Cardiac muscle cell (in vitro differentiated cells and primary cell): ENCODE results near the gene ALKBH1. TPM values are rescaled to one million over a fixed set of nuclear protein-coding genes. Genes with fewer than 3 reads are reported as not detected.

Experiments used
- DNase-seq, 2 donors: peaks; one replicate each; pipeline versions ENCODE4 v3.0.0 to v3.0.0-alpha.2; 2010 to 2017; ENCODE audit warnings: low read depth in 1 of 2, low spot score in 1 of 2
- H3K27ac ChIP-seq: fragments of 200-600 bp; sonication (generic); 2 replicates; pipeline ENCODE4 v1.5.1; 2016
- H3K27me3 ChIP-seq: fragments of 200-600 bp; sonication (generic); 2 replicates; pipeline ENCODE4 v1.6.0; 2016; ENCODE audit warnings: control low read depth
- H3K36me3 ChIP-seq: fragments of 200-600 bp; sonication (generic); 2 replicates; pipeline ENCODE4 v1.5.1; 2016; ENCODE audit warnings: control low read depth
- H3K4me1 ChIP-seq: fragments of 200-600 bp; sonication (generic); 2 replicates; pipeline ENCODE4 v1.8.1; 2017; ENCODE audit warnings: low read depth, mild to moderate bottlenecking, mixed run types
- H3K4me3 ChIP-seq: fragments of 200-600 bp; sonication (generic); 2 replicates; pipeline ENCODE4 v1.5.1; 2016; ENCODE audit warnings: mild to moderate bottlenecking
- H3K9me3 ChIP-seq: fragments of 200-600 bp; sonication (generic); 2 replicates; pipeline ENCODE4 v1.5.1; 2017; ENCODE audit warnings: low read depth, mild to moderate bottlenecking, control low read depth
- polyA plus RNA-seq: library from polyadenylated mRNA; unstranded; fragments of >200 nt; fragmentation: Nextera tagmentation; extraction: Ambion mirVana; gene quantifications from 2 replicates; pipeline ENCODE4 v1.2.1, GENCODE V29; 2016
- total RNA-seq: library from RNA; depleted of rRNA; stranded (reverse); fragments of >200 nt; gene quantifications from 2 replicates; pipeline ENCODE4 v1.2.3, GENCODE V29; 2016
- TF ChIP-seq, protein P1 (sequence below): IDR thresholded peaks from 2 replicates; pipeline ENCODE4 v1.5.1; 2012; ENCODE audit warnings: low read depth, mild to moderate bottlenecking, low read length

The ALKBH1 gene
- total and polyA plus RNA-seq, 2 experiments from 2014 or later, result 8.6 to 14.5 TPM

DNA sequence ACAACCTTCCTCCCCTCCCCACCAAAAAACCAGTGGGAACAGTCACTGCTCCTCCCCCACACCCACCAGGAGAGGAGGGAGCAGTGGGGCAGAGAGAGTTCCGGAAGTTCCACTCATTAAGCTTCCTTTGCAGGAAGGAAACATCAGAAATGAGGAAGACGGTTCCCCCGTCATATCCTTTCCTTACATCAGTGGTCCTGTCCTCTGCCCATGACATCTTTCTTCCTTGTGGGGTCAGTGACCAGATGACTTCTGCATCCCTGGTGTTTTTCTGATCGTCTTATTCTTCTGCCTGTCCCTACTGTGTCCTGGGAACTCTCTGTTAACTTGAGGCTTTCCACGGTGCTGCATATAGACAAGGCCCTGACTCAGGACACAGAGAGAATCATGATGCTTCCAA is 50.5 kb downstream of the ALKBH1 start:
- H3K36me3 ChIP-seq, result no peaks in the 10 kb centered on the region
- H3K27me3 ChIP-seq, result no peaks in the 10 kb centered on the region
- no peak overlapping the region for H3K27ac ChIP-seq
- H3K4me3 ChIP-seq, result no peak overlapping the region
- no peak for DNase-seq
- H3K4me1 ChIP-seq, result no peaks in the 10 kb centered on the region
- no peaks in the 10 kb centered on the region for H3K9me3 ChIP-seq
- TF ChIP-seq, protein P1, sequence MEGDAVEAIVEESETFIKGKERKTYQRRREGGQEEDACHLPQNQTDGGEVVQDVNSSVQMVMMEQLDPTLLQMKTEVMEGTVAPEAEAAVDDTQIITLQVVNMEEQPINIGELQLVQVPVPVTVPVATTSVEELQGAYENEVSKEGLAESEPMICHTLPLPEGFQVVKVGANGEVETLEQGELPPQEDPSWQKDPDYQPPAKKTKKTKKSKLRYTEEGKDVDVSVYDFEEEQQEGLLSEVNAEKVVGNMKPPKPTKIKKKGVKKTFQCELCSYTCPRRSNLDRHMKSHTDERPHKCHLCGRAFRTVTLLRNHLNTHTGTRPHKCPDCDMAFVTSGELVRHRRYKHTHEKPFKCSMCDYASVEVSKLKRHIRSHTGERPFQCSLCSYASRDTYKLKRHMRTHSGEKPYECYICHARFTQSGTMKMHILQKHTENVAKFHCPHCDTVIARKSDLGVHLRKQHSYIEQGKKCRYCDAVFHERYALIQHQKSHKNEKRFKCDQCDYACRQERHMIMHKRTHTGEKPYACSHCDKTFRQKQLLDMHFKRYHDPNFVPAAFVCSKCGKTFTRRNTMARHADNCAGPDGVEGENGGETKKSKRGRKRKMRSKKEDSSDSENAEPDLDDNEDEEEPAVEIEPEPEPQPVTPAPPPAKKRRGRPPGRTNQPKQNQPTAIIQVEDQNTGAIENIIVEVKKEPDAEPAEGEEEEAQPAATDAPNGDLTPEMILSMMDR, result no peak

DNA sequence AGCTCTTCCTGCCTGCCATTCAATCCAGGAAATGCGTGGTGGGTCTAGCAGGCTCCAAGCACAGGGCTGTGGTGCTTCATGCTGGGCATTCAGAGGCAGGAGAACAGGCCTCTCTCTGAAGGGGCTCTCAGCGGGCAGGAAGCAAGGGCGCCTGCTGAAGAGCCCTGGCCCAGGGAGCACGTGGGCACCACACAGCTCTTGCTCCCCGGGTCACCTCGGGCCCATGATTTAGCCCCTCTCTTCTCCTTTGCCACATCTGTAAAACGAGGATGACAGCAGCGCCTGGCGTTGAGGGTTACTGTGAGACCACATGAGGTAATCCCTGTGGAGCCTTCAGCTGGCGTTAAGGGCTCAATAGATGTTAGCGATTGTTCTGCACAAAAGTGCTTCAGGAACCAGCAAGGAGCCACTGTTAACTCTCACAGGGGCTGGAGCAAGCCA is 53.8 kb downstream of the ALKBH1 start:
- Histone ChIP-seq H3K4me1 (no peaks in the 10 kb centered on the region), H3K27ac (no peak overlapping the region), H3K27me3 (no peaks in the 10 kb centered on the region), H3K4me3 (no peak overlapping the region), H3K9me3 (no peaks in the 10 kb centered on the region), H3K36me3 (no peaks in the 10 kb centered on the region)
- no peak for DNase-seq
- TF ChIP-seq, protein P1, result no peak

DNA sequence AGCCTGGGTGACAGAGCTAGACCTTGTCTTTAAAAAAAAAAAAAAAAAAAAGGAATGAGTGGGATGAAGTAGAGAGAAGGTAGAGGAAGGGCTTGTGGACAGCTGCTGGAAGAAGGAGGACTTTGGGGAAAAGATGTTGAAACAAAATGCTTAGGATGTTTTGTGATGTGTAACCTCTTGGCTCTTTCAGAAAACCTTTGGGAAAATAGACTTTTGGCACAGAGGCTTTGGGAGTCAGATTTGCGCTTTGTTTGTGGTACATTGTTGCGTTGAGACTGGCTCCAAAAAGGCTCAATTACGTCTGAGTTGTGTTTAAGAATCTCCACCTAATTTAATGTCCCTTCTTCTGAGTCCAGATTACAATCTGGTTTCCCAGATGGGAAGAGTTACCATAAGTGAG is 58.5 kb downstream of the ALKBH1 start:
- TF ChIP-seq, protein P1, result no peak
- peak in 1 of 2 donors; percentile 22 for DNase-seq

DNA sequence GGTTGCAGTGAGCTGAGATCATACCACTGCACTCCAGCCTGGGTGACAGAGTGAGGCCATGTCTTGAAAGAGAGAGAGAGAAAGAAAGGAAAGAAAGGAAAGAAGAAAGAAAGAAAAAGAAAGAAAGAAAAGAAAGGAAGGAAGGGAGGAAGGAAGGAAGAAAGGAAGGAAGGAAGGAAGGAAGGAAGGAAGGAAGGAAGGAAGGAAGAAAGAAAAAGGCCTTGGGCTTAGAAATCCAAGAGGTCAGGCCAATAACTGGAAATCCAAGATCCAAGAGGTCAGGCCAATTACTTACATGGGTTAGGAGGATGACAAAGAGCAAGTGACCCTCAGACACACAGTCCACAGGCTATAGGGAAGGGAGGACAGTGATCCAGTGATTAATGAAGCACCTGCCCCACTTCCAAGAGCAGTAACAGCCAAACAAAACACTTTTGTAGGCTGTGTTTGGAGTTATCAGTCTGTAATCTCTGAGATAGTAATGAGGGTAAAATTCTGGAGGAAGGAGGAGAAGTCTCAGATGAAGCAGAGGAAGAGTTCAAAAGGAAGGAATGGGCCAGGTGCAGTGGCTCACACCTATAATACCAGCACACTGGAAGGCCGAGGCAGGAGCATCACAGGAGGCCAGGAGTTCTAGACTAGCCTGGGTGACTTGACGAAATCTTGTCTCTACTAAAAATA is 59.2 kb downstream of the ALKBH1 start:
- TF ChIP-seq, protein P1, result no peak
- no peak for DNase-seq
- Histone ChIP-seq H3K27me3 (no peaks in the 10 kb centered on the region), H3K4me3 (no peak overlapping the region), H3K27ac (no peak overlapping the region), H3K36me3 (no peaks in the 10 kb centered on the region), H3K4me1 (no peaks in the 10 kb centered on the region), H3K9me3 (no peaks in the 10 kb centered on the region)

More for the DNA sequence above, 58.5 kb downstream of the ALKBH1 start:
- Histone ChIP-seq H3K9me3 (no peaks in the 10 kb centered on the region), H3K27ac (no peak overlapping the region), H3K4me1 (no peaks in the 10 kb centered on the region), H3K4me3 (no peak overlapping the region), H3K36me3 (no peaks in the 10 kb centered on the region), H3K27me3 (no peaks in the 10 kb centered on the region)

DNA sequence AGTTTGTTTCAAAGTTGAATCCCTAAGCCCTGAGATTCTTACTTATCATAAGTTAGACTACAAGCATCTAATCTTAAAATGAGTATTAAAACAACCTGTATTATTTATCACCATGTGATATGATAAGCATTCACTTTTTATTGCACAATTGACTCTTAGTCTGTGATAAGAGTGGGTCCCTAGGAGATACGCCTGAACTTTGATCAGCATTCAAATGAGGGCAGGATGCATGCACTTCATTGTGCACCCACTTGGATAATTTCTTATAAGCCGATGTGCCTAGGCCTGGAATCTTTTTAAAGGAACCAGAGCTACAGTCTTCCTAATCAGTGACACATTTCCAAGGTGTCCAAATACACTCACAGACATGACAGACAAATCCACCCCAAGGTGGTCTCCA is 60.0 kb downstream of the ALKBH1 start:
- no peak overlapping the region for H3K27ac ChIP-seq
- no peak for DNase-seq
- H3K4me3 ChIP-seq, result no peak overlapping the region
- no peaks in the 10 kb centered on the region for H3K27me3 ChIP-seq
- no peaks in the 10 kb centered on the region for H3K4me1 ChIP-seq
- no peaks in the 10 kb centered on the region for H3K36me3 ChIP-seq
- H3K9me3 ChIP-seq, result no peaks in the 10 kb centered on the region
- TF ChIP-seq, protein P1, result no peak
